Measurements from ENCODE around the gene DNM3.

DNM3 gene

DNA sequence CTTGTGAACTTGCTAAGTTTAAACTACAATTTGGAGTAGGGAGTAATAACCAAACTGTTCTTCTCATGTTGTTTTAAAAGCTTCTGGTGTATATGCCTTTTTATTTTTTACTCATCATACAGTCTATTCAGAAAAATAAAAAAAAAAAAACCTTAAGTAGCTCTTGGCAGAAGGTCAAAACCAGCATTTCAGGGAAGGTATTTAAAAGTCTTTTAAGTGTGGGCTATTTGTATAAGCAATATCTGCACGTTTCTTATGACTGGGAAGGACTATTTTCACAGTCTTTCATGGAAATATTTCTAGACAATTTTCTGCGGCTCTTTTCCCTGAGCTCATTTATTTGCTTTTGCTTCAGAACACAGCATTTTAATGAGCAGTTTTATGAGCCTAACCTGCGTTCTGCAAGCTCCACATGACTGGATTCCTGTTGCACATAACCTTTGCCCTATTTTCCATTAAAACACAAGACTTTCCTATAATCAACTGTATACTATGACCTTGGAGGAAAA is 518.2 kb downstream of the DNM3 start:
- Histone ChIP-seq H3K27ac (ENCODE audit: low read length, poor library complexity, severe bottlenecking) (peak overlapping the region; percentile 98), H2BK12ac (ENCODE audit: low read length in 2 of 2) (no peak overlapping the region), H3K79me1 (replicated peaks; ENCODE audit: low read length, poor library complexity, severe bottlenecking) (peaks cover 5% of the 10 kb centered on the region), H2BK5ac (ENCODE audit: low read depth, low read length, poor library complexity, severe bottlenecking) (no peak overlapping the region), H3K4ac (ENCODE audit: low read depth in 1 of 2, low read length in 2 of 2) (peak overlapping the region in 1 of 2 experiments; percentile 51), H2BK15ac (ENCODE audit: low read depth, poor library complexity, severe bottlenecking) (no peak overlapping the region), H3K9me3 (ENCODE audit: control insufficient read depth, low read length) (no peaks in the 10 kb centered on the region), H3K23ac (ENCODE audit: low read length in 2 of 2) (no peak overlapping the region), H3K18ac (ENCODE audit: low read depth in 1 of 2, low read length in 2 of 2) (no peak overlapping the region), H3K36me3 (ENCODE audit: control insufficient read depth in 1 of 2, insufficient read depth in 2 of 2, low read depth in 1 of 2, low read length in 2 of 2) (no peaks in the 10 kb centered on the region), H3K4me3 (ENCODE audit: insufficient read depth in 1 of 2, low read depth in 1 of 2, low read length in 2 of 2) (peak overlapping the region in 1 of 2 experiments; percentile 61), H2BK120ac (ENCODE audit: low read depth, low read length) (no peak overlapping the region), H2AK5ac (ENCODE audit: low read length, severe bottlenecking) (no peak overlapping the region), H3K27me3 (ENCODE audit: control insufficient read depth in 1 of 2, insufficient read depth in 1 of 2, low read length in 2 of 2) (no peaks in the 10 kb centered on the region), H3K9ac (ENCODE audit: low read length) (peak overlapping the region; percentile 84), H2AFZ (ENCODE audit: low read depth, low read length) (no peak overlapping the region), H4K91ac (ENCODE audit: low read length) (no peak overlapping the region), H4K8ac (ENCODE audit: low read length) (no peak overlapping the region), H3K14ac (ENCODE audit: low read length in 2 of 2) (no peak overlapping the region), H3K4me1 (ENCODE audit: control insufficient read depth, insufficient read depth, low read depth, low read length) (peaks cover 5% of the 10 kb centered on the region), H3K4me2 (ENCODE audit: low read length, poor library complexity, severe bottlenecking) (no peak overlapping the region)
- peak; percentile 66 for DNase-seq
- 0% methylated on average over 3 of the region's 3 CpGs for WGBS

DNA sequence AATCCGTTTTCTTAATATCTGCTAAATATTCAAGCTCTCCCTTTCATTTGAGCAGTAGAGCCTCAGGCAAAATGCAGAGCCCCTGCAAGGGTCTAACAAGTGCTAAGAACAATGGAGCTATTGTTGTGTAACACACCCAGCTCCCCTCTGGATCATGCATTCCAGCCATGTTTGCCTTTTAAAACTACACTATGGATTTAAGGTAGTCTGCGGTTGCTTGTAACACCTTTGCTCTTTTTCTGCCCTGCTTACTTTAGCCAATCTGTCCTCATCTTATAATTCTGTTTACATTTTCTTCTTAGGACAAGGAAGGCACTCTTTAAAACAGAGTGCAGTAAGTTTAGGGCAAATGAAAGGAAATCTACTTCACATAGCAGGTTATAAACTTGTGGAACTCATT is 519.2 kb downstream of the DNM3 start:
- H3K4me2 ChIP-seq (ENCODE audit: low read length, poor library complexity, severe bottlenecking) = no peak overlapping the region
- no peak overlapping the region for H3K4me3 ChIP-seq (ENCODE audit: insufficient read depth in 1 of 2, low read depth in 1 of 2, low read length in 2 of 2)
- WGBS = 13% methylated on average over 2 of the region's 2 CpGs
- no peak overlapping the region for H2AFZ ChIP-seq (ENCODE audit: low read depth, low read length)
- H3K9ac ChIP-seq (ENCODE audit: low read length) = no peak overlapping the region
- H3K27ac ChIP-seq (ENCODE audit: low read length, poor library complexity, severe bottlenecking) = peak overlapping the region; percentile 83
- H2AK5ac ChIP-seq (ENCODE audit: low read length, severe bottlenecking) = peak overlapping the region; percentile 76
- peaks cover 5% of the 10 kb centered on the region for H3K4me1 ChIP-seq (ENCODE audit: control insufficient read depth, insufficient read depth, low read depth, low read length)
- H4K8ac ChIP-seq (ENCODE audit: low read length) = no peak overlapping the region
- H2BK15ac ChIP-seq (ENCODE audit: low read depth, poor library complexity, severe bottlenecking) = no peak overlapping the region
- H4K91ac ChIP-seq (ENCODE audit: low read length) = no peak overlapping the region
- H2BK120ac ChIP-seq (ENCODE audit: low read depth, low read length) = peak overlapping the region; percentile 61
- H3K9me3 ChIP-seq (ENCODE audit: control insufficient read depth, low read length) = no peaks in the 10 kb centered on the region
- no peak overlapping the region for H3K23ac ChIP-seq (ENCODE audit: low read length in 2 of 2)
- H3K27me3 ChIP-seq (ENCODE audit: control insufficient read depth in 1 of 2, insufficient read depth in 1 of 2, low read length in 2 of 2) = no peaks in the 10 kb centered on the region
- no peak overlapping the region for H3K14ac ChIP-seq (ENCODE audit: low read length in 2 of 2)
- peaks cover 4% of the 10 kb centered on the region for H3K79me1 ChIP-seq (replicated peaks; ENCODE audit: low read length, poor library complexity, severe bottlenecking)
- H2BK12ac ChIP-seq (ENCODE audit: low read length in 2 of 2) = peak overlapping the region in 1 of 2 experiments; percentile 84
- H3K18ac ChIP-seq (ENCODE audit: low read depth in 1 of 2, low read length in 2 of 2) = peak overlapping the region; percentile 61 to 83
- no peak overlapping the region for H3K4ac ChIP-seq (ENCODE audit: low read depth in 1 of 2, low read length in 2 of 2)
- no peak overlapping the region for H2BK5ac ChIP-seq (ENCODE audit: low read depth, low read length, poor library complexity, severe bottlenecking)
- no peak for DNase-seq
- H3K36me3 ChIP-seq (ENCODE audit: control insufficient read depth in 1 of 2, insufficient read depth in 2 of 2, low read depth in 1 of 2, low read length in 2 of 2) = no peaks in the 10 kb centered on the region

DNA sequence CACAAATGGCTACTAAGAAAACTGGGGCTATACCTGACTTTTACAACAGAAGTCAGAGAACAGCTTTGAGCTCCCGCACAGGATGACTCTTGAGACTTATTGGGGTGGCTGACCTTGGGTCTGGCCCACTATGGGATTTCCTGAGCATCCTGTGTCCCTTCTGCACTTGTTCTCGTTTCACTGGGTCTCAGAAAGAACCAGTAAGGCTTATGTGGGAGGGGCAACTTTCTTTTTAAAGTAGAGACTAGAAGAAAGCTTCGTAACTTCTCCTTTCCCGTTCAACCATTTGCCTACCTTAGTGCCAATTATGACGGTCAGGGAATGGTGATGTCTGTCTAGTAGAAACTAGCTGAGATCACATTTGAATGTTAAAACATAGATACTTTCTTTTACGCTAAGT is 519.7 kb downstream of the DNM3 start:
- no peak overlapping the region for H3K4me3 ChIP-seq (ENCODE audit: insufficient read depth in 1 of 2, low read depth in 1 of 2, low read length in 2 of 2)
- no peaks in the 10 kb centered on the region for H3K27me3 ChIP-seq (ENCODE audit: control insufficient read depth in 1 of 2, insufficient read depth in 1 of 2, low read length in 2 of 2)
- H3K4me1 ChIP-seq (ENCODE audit: control insufficient read depth, insufficient read depth, low read depth, low read length) = peaks cover 5% of the 10 kb centered on the region
- DNase-seq = no peak
- H3K9ac ChIP-seq (ENCODE audit: low read length) = no peak overlapping the region
- no peak overlapping the region for H4K8ac ChIP-seq (ENCODE audit: low read length)
- peak overlapping the region; percentile 83 for H3K27ac ChIP-seq (ENCODE audit: low read length, poor library complexity, severe bottlenecking)
- H3K9me3 ChIP-seq (ENCODE audit: control insufficient read depth, low read length) = peaks cover 3% of the 10 kb centered on the region
- WGBS = 83% methylated on average over 4 of the region's 6 CpGs
- peak overlapping the region; percentile 11 for H2BK120ac ChIP-seq (ENCODE audit: low read depth, low read length)
- peak overlapping the region; percentile 99 for H2AK5ac ChIP-seq (ENCODE audit: low read length, severe bottlenecking)
- no peak overlapping the region for H2BK5ac ChIP-seq (ENCODE audit: low read depth, low read length, poor library complexity, severe bottlenecking)
- H3K14ac ChIP-seq (ENCODE audit: low read length in 2 of 2) = no peak overlapping the region
- no peaks in the 10 kb centered on the region for H3K36me3 ChIP-seq (ENCODE audit: control insufficient read depth in 1 of 2, insufficient read depth in 2 of 2, low read depth in 1 of 2, low read length in 2 of 2)
- H3K4ac ChIP-seq (ENCODE audit: low read depth in 1 of 2, low read length in 2 of 2) = peak overlapping the region in 1 of 2 experiments; percentile 68
- H3K23ac ChIP-seq (ENCODE audit: low read length in 2 of 2) = no peak overlapping the region
- peak overlapping the region in 1 of 2 experiments; percentile 83 for H2BK12ac ChIP-seq (ENCODE audit: low read length in 2 of 2)
- no peak overlapping the region for H2AFZ ChIP-seq (ENCODE audit: low read depth, low read length)
- H2BK15ac ChIP-seq (ENCODE audit: low read depth, poor library complexity, severe bottlenecking) = no peak overlapping the region
- H3K18ac ChIP-seq (ENCODE audit: low read depth in 1 of 2, low read length in 2 of 2) = peak overlapping the region; percentile 64 to 70
- H3K4me2 ChIP-seq (ENCODE audit: low read length, poor library complexity, severe bottlenecking) = no peak overlapping the region
- H4K91ac ChIP-seq (ENCODE audit: low read length) = no peak overlapping the region
- peaks cover 4% of the 10 kb centered on the region for H3K79me1 ChIP-seq (replicated peaks; ENCODE audit: low read length, poor library complexity, severe bottlenecking)

DNA sequence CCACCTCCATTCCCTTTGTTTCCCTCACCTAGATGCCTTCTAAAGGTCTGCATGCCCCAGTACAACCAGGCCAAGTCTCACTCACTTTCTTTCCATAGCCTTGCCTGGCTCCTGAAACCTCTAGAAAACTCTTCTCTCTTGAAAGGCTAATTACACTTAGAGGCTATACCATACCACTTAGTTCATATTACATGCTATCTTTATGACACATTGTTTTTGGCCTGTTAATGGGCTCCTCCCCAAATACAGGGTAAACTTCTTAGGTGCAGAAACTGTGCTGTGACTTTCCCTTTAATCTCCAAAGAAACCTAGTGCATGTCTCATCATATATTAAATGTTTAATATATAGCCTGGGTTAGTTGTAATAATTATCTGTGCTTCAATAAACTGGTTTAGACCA is 522.6 kb downstream of the DNM3 start:
- Histone ChIP-seq H3K9ac (ENCODE audit: low read length) (no peak overlapping the region), H3K79me1 (replicated peaks; ENCODE audit: low read length, poor library complexity, severe bottlenecking) (peaks cover 4% of the 10 kb centered on the region), H3K27me3 (ENCODE audit: control insufficient read depth in 1 of 2, insufficient read depth in 1 of 2, low read length in 2 of 2) (no peaks in the 10 kb centered on the region), H3K4me3 (ENCODE audit: insufficient read depth in 1 of 2, low read depth in 1 of 2, low read length in 2 of 2) (no peak overlapping the region), H3K9me3 (ENCODE audit: control insufficient read depth, low read length) (peaks cover 25% of the 10 kb centered on the region), H2BK5ac (ENCODE audit: low read depth, low read length, poor library complexity, severe bottlenecking) (no peak overlapping the region), H4K8ac (ENCODE audit: low read length) (no peak overlapping the region), H3K4me1 (ENCODE audit: control insufficient read depth, insufficient read depth, low read depth, low read length) (peaks cover 3% of the 10 kb centered on the region), H3K14ac (ENCODE audit: low read length in 2 of 2) (no peak overlapping the region), H3K36me3 (ENCODE audit: control insufficient read depth in 1 of 2, insufficient read depth in 2 of 2, low read depth in 1 of 2, low read length in 2 of 2) (no peaks in the 10 kb centered on the region), H2BK120ac (ENCODE audit: low read depth, low read length) (no peak overlapping the region), H3K27ac (ENCODE audit: low read length, poor library complexity, severe bottlenecking) (no peak overlapping the region), H4K91ac (ENCODE audit: low read length) (no peak overlapping the region), H3K4me2 (ENCODE audit: low read length, poor library complexity, severe bottlenecking) (no peak overlapping the region), H3K23ac (ENCODE audit: low read length in 2 of 2) (no peak overlapping the region), H3K4ac (ENCODE audit: low read depth in 1 of 2, low read length in 2 of 2) (no peak overlapping the region), H2BK12ac (ENCODE audit: low read length in 2 of 2) (peak overlapping the region in 1 of 2 experiments; percentile 77), H3K18ac (ENCODE audit: low read depth in 1 of 2, low read length in 2 of 2) (no peak overlapping the region), H2AK5ac (ENCODE audit: low read length, severe bottlenecking) (no peak overlapping the region), H2BK15ac (ENCODE audit: low read depth, poor library complexity, severe bottlenecking) (no peak overlapping the region), H2AFZ (ENCODE audit: low read depth, low read length) (no peak overlapping the region)
- DNase-seq = no peak
